Measurements from ENCODE around the gene C9orf40. TPM values are rescaled to one million over a fixed set of nuclear protein-coding genes. Genes with fewer than 3 reads are reported as not detected.

C9orf40 gene, protein sequence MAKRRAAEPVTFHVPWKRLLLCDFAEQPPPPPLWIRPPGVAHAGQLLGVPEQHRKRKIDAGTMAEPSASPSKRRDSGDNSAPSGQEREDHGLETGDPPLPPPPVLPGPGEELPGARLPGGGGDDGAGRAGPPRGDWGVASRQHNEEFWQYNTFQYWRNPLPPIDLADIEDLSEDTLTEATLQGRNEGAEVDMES
- total RNA-seq: 7.8 TPM

DNA sequence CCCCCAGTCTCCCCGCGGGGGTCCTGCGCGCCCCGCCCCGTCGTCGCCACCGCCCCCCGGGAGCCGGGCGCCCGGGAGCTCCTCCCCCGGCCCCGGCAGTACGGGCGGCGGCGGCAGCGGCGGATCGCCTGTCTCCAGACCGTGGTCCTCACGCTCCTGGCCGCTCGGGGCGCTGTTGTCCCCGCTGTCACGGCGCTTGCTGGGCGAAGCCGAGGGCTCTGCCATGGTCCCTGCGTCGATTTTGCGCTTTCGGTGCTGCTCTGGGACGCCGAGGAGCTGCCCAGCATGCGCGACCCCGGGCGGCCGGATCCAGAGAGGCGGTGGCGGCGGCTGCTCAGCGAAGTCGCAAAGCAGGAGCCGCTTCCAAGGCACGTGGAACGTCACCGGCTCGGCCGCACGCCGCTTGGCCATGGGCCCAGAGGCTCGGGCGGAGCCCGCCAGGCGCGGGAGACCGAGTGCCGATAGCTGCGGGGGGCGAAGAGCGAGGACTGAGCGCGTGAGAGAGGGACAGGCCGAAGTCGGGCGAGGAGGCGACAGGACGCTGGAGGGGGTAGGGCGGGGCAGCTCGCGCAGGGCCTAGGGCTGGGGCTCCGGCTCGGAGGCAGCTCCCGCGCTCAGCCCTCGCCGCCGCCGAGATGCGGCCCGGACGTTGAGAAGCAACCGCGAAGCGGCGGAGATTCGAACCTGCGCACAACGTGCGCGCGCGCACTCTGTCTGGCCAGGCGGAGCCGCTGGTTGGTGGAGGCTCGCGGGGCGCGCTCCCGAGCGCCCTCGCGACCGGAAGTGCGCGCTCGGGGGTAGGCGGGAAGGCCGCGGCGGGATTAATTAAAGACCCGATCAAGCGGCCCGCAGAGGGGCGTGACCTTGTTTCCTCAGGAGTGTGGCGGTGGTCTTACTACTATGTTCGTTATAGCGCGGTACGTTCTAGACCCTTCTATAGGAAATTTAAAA, at the start of gene C9orf40:
Gene C9orf40, minus strand, starts transcription at position 712 of the 951 bp plus-strand sequence. Its CDS starts 301 bp downstream, at position 411.

Other genes starting within 250 kb of the C9orf40 start
- 2.5 TPM for gene TRPM6, start 65.0 kb downstream of the C9orf40 start, total RNA-seq
- 36.9 TPM for gene CARNMT1, start 75.4 kb upstream of the C9orf40 start, total RNA-seq
- 5.3 TPM for gene NMRK1, start 135.2 kb upstream of the C9orf40 start, total RNA-seq
- 9.4 TPM for gene OSTF1, start 135.6 kb upstream of the C9orf40 start, total RNA-seq

All from parietal lobe (tissue), 1 donor.